Measurements from ENCODE around the gene DAB2IP.

DNA sequence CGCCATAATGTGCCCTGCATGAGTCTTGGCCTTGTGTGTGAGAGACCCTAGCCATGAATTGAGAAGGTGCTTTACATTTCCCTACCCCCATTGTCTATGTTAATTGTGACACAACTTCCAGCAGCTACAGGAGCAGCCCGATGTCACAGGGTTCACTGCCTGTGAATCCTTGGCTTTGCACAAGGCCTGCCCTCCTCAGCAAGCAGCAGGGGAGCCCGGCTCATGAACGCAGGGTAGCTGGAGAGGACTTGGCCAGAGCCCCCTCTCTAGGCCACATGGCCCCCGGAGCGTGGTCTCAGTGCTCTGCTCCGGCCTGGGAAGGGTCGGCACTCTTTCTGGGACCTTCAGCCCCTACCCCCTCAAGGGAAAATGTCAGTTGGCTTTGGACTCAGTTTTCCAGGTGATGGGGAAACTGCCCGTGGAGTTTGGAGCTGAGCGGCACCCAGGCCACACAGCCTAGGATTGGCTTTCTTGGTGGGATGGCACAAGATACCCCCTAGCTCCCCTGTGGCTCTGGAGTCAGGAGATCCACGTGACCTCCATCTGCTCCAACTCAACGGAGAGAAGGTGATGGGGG lies 160.8 kb downstream of the DAB2IP start:
- no peak for TF ChIP-seq CTCF (IDR thresholded peaks at IDR 0.05)
- TF ChIP-seq POLR2AphosphoS5 (IDR thresholded peaks at IDR 0.05), result no peak
- TF ChIP-seq EP300 (IDR thresholded peaks at IDR 0.05), result no peak
